GM18508 (cell line): ENCODE measurements around the gene SCGB1D2.
"Not testable (repeated sequence)": the region's sequence is repeated elsewhere in the genome, so short reads cannot be mapped to it uniquely, and the experiment has no call there.

Experiments
- ATAC-seq: cut with Tn5 transposase; IDR thresholded peaks from one replicate; pipeline ENCODE4 v1.9.1; 2021; ENCODE audit warnings: moderate number of reproducible peaks; ENCODE audit not compliant: insufficient read depth, unreplicated experiment

Gene SCGB1D2, protein sequence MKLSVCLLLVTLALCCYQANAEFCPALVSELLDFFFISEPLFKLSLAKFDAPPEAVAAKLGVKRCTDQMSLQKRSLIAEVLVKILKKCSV

DNA sequence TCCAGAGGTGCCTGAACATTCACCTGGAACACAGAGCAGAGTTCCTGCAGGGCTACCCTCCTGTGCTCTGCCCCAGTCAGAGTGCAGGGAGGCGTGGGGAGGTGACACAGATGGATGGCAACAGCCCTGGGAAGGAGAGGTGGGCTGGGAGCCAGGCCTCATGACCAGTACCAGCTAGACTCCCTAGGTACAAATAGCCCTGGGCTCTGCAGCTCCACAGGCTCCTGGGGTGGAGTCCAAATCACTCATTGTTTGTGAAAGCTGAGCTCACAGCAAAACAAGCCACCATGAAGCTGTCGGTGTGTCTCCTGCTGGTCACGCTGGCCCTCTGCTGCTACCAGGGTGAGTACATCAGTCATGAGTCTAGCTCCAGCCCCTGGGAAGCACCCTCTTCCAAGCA lies at the start of gene SCGB1D2:
Gene SCGB1D2 (plus strand): TSS at position 219 of the 400 bp plus-strand sequence. CDS start 69 bp downstream, at position 288.
- ATAC-seq = no peak

- ATAC-seq = no peak
These were observed 48.1 kb upstream of the SCGB1D2 start for GRCh38 chr11:62193952-62194351.

DNA sequence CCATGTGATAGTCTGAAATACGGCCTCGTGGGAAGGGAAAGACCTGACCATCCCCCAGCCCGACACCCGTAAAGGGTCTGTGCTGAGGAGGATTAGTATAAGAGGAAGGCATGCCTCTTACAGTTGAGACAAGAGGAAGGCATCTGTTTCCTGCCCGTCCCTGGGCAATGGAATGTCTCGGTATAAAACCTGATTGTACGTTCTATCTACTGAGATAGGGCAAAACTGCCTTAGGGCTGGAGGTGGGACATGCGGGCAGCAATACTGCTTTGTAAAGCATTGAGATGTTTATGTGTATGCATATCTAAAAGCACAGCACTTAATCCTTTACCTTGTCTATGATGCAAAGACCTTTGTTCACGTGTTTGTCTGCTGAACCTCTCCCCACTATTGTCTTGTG lies 47.0 kb upstream of the SCGB1D2 start:
- not testable (repeated sequence) for ATAC-seq

DNA sequence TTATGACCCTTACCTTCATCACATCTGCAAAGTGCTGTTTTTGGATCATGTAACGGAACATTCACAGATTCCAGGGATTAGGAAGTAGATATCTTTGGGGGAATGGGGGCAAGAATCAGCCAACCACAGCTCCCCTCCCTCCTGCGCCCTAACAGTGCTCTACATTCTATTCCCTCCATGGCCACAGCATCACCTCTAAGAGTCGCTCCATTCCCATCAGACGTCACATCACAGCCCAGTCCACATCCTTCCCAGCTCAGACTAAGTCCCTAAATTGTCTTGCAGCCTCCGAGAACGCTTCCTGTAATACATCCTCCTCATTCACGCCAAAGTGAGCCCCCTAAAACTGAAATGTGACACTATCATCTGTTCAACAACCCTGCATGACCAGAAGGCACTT lies 46.1 kb upstream of the SCGB1D2 start:
- no peak for ATAC-seq

GRCh38 chr11:62197400-62197799 lies 44.6 kb upstream of the SCGB1D2 start:
- ATAC-seq = not testable (repeated sequence)

- ATAC-seq = no peak
These were observed 40.7 kb upstream of the SCGB1D2 start for GRCh38 chr11:62201376-62201775.

- no peak for ATAC-seq
These were observed 39.1 kb upstream of the SCGB1D2 start for GRCh38 chr11:62202910-62203309.

DNA sequence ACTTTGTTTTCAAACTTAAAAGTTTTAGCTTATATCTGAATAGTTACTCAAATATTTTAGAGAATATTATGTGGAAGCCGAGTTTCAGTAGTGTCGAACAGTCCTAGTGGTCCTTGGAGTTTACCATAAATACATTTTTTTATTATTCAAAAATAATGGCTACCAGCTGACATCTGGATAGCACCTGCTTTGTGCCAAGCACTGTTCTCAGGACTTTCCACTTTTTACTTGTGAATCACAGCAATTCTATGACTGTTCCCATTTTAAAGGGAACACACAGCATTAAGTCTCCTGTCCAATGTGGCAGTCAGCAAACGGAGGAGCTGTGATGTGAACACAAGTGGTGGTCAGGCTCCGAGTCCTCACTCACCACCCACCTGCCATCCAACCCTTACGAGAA lies 37.6 kb upstream of the SCGB1D2 start:
- ATAC-seq = no peak

DNA sequence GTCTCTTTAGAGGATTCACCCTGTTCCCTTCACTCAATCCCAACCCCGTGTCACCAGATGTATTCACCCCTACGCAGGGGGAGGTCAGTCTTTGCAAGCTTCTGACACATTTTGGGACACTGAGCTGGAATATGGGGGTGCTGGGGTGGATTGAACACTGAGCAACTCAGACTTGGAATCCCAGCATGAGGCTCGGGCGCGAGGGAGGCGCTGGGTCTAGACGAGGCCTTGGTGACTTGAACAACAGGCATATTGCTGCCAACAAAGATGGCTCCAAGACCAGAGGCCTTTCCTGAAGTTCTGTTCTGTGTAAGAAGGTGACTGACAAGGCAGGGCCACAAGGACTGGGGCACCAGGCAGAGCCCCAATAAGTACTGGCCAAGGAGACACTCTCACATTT lies 36.6 kb upstream of the SCGB1D2 start:
- no peak for ATAC-seq

DNA sequence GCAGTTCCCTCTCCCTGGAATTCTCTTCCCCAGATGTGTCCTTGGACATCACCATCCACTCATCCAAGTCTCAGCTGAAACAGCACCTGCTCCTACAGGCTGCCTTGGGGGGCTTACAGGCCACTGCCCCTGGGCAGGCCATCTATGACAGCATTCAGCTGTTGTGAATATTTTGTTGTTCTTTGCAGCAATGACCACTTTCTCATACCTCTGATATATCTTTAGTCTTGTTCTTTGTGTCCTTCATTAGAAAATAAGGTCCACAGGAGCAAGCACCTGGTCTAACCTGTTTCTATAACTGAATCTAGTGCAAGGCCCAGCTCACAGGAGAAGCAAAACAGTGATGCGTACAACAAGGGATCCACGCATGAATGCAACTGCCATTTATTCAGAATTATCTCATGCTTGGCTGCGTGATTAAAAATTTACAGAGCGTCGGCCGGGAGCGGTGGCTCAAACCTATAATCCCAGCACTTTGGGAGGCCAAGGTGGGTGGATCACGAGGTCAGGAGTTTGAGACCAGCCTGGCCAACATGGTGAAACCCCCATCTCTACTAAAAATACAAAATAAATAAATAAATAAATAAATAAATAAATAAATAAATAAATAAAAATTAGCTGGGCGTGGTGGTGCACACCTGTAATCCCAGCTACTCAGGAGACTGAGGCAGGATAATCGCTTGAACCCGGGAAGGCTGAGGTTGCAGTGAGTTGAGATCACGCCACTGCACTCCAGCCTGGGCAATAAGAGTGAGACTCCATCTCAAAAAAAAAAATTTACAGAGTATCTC lies 35.6 kb upstream of the SCGB1D2 start:
- not testable (repeated sequence) for ATAC-seq

- ATAC-seq = no peak
These were observed 33.3 kb upstream of the SCGB1D2 start for GRCh38 chr11:62208785-62209144.

- no peak for ATAC-seq
These were observed 24.8 kb upstream of the SCGB1D2 start for GRCh38 chr11:62217191-62217748.

DNA sequence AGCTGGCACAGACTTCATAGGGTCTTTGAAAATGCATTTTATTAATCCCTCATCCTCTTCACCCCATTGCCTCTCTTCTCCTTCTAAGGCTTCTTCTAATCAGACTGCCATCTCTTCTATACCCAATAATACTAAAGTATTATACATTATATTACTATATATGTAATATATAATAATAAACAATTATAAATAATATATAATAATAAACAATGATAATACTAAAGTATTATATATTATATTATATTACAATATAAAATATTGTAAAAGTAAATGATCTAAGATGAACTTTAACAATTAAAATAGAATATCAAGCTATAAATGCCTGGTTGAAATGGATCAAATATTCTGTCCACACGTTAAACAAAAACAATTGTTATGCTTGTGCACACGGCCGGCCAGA lies 20.5 kb upstream of the SCGB1D2 start:
- no peak for ATAC-seq

GRCh38 chr11:62223095-62223494 lies 18.9 kb upstream of the SCGB1D2 start:
- no peak for ATAC-seq

GRCh38 chr11:62233730-62234129 lies 8.3 kb upstream of the SCGB1D2 start:
- no peak for ATAC-seq

GRCh38 chr11:62236187-62236586 lies 5.9 kb upstream of the SCGB1D2 start:
- no peak for ATAC-seq

GRCh38 chr11:62237499-62237898 lies 4.5 kb upstream of the SCGB1D2 start:
- ATAC-seq = no peak

DNA sequence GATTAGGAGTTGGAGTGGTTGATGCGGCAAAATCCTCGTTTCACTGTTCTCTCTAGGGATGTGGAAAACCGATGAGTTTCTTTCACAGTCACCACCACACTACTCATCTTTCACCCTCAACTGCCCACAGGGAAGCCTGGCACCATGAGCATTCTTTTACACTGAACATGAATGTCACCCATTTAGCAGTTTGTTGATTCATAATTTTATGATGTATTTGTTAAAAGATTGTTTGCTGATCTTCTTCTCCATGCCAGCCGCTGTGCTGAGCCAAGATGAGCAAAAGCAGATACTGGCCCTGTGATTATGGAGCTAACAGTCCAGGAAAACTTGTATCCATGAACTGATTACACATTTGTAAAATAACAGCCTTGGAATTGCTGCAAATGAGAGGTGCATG lies 3.9 kb upstream of the SCGB1D2 start:
- ATAC-seq = no peak

GRCh38 chr11:62241095-62241494 lies 944 bp upstream of the SCGB1D2 start:
- ATAC-seq = no peak

DNA sequence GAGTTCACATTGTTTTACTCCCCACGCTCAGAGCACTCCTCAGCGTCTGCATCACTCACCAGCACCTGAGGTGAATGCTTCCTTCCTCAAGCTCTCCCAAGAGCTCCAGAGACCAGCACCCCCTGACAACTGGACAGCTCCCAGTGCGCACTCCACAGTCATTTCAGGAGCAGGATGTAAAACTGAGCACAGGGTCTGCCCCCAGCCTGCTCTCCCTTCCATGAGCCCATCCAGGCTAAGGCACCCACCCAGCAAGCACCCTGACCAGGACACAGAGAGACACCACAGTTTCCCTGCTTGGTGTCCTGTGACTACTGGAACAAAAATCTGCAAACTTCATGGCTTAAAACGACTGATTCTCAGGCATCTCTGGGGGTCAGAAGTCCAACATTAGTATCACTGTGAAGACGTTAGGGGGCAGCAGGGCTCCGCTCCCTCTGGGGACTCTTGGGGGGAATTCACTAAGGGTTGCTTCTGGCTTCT lies 3.3 kb downstream of the SCGB1D2 start:
- ATAC-seq = no peak

DNA sequence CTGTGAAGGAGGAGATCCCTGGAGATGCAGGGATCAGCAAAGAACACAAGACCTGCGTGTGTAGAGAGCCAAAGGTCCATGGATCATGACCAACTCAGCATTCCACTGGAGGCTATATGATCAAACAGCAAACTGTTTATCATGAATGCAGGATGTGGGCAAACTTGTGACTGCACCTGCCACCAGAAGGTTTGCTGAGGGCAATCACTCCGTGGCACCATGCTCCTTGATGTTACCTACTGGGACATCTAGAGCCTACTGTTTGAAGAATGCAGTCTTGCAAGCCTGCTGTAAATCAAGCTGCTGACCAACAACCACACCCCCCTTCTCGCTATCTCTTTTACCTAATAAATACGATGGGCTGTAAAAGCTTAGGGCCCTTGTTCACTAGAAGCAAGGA lies 9.7 kb downstream of the SCGB1D2 start:
- no peak for ATAC-seq
